Lower leg skin (tissue), 3 donors: ENCODE measurements around the gene NTHL1.

Experiments
- CTCF ChIP-seq, 3 donors: fragments of 450-650 bp; IDR thresholded peaks; one replicate each; pipeline ENCODE4 v1.5.1; 2016; ENCODE audit warnings: antibody characterized with exemption in 3 of 3, mild to moderate bottlenecking in 3 of 3, moderate library complexity in 2 of 3
- POLR2A ChIP-seq, 2 donors: fragments of 450-650 bp; IDR thresholded peaks; one replicate each; pipeline ENCODE4 v1.6.1; 2016 to 2017; ENCODE audit warnings: antibody characterized with exemption in 2 of 2, mild to moderate bottlenecking in 1 of 2, moderate library complexity in 1 of 2

- no peak for TF ChIP-seq CTCF (IDR thresholded peaks at IDR 0.05)
- TF ChIP-seq POLR2A (IDR thresholded peaks at IDR 0.05): no peak
Measured at GRCh38 chr16:2088759-2089358, 41.2 kb upstream of the NTHL1 start.
